T-cell (primary cell): Measurements from ENCODE around the gene GRID1. TPM values are rescaled to one million over a fixed set of nuclear protein-coding genes. Genes with fewer than 3 reads are reported as not detected.

Experiments
- ATAC-seq, 4 experiments: fragments of 200-7000 bp in 3 of 4; fragments of 150-1000 bp in 1 of 4; cut with Tn5 transposase; replicated peaks in 1 of 4; 1 replicate in 3 of 4; 2 replicates in 1 of 4; pipeline ENCODE4 v1.10.0; 2021; ENCODE audit warnings: moderate library complexity in 3 of 4, mild to moderate bottlenecking in 2 of 4, moderate number of reproducible peaks in 1 of 4
- CTCF ChIA-PET, 2 donors: fragments of 300-600 bp; sonication (Branson Sonifier 250); formaldehyde crosslinking; loops; one replicate each; lab custom pipeline; 2022; ENCODE audit warnings: antibody characterized with exemption in 2 of 2; lab: Charles Lee
- POLR2A ChIA-PET, 2 donors: fragments of 300-600 bp; sonication (Branson Sonifier 250); formaldehyde crosslinking; loops; one replicate each; lab custom pipeline; 2022; ENCODE audit warnings: antibody characterized with exemption in 2 of 2; lab: Charles Lee
- DNase-seq, 35 experiments: peaks; one replicate each; pipeline versions ENCODE4 v3.0.0 to v3.0.0-alpha.2; 2013 to 2023
- H3K27ac ChIP-seq: one replicate; pipeline ENCODE4 v1.5.1; 2013; ENCODE audit warnings: low read length
- H3K27me3 ChIP-seq, 2 experiments: replicated peaks in 1 of 2; 1 replicate in 1 of 2; 2 replicates in 1 of 2; pipeline versions ENCODE4 v1.6.1 to v1.7.0; 2013; ENCODE audit warnings: low read length in 1 of 2, mixed read lengths in 1 of 2; ENCODE audit not compliant: control insufficient read depth in 2 of 2, insufficient read depth in 2 of 2; ENCODE audit errors: extremely low read depth in 1 of 2
- H3K36me3 ChIP-seq, 2 donors: 1 replicate in 1 of 2; 2 replicates in 1 of 2; pipeline versions ENCODE4 v1.6.1 to v1.7.0; 2013; ENCODE audit warnings: low read length in 1 of 2; ENCODE audit not compliant: control insufficient read depth in 2 of 2, insufficient read depth in 1 of 2; ENCODE audit errors: extremely low read depth in 1 of 2
- H3K4me1 ChIP-seq, 2 experiments: 1 replicate in 1 of 2; 2 replicates in 1 of 2; pipeline versions ENCODE4 v1.6.1 to v1.7.0; 2013; ENCODE audit warnings: low read length in 2 of 2, mixed read lengths in 1 of 2; ENCODE audit not compliant: insufficient read depth in 2 of 2, control insufficient read depth in 1 of 2; ENCODE audit errors: extremely low read depth in 1 of 2
- H3K4me3 ChIP-seq, 2 donors: 1 replicate in 1 of 2; 2 replicates in 1 of 2; pipeline versions ENCODE4 v1.5.1 to v1.7.0; 2013; ENCODE audit warnings: mild to moderate bottlenecking in 2 of 2, low read length in 1 of 2, moderate library complexity in 1 of 2; ENCODE audit not compliant: control insufficient read depth in 1 of 2; ENCODE audit errors: extremely low read depth in 1 of 2
- H3K9me3 ChIP-seq: 2 replicates; pipeline ENCODE4 v1.7.0; 2013
- H3K27ac Mint-ChIP-seq, 2 donors: one replicate each; pipeline ENCODE4 v1.8.0; 2020 to 2021; ENCODE audit warnings: mild to moderate bottlenecking in 2 of 2, mixed read lengths in 2 of 2
- H3K27me3 Mint-ChIP-seq, 2 donors: one replicate each; pipeline ENCODE4 v1.8.0; 2021 to 2022; ENCODE audit warnings: mixed read lengths in 2 of 2
- H3K36me3 Mint-ChIP-seq: one replicate; pipeline ENCODE4 v1.8.0; 2021; ENCODE audit warnings: mixed read lengths
- H3K4me1 Mint-ChIP-seq, 3 donors: one replicate each; pipeline ENCODE4 v1.8.0; 2020 to 2022; ENCODE audit warnings: mixed read lengths in 3 of 3, mild to moderate bottlenecking in 1 of 3
- H3K4me3 Mint-ChIP-seq, 3 donors: one replicate each; pipeline ENCODE4 v1.8.0; 2020 to 2022; ENCODE audit warnings: mild to moderate bottlenecking in 3 of 3, mixed read lengths in 3 of 3, moderate library complexity in 3 of 3
- H3K9me3 Mint-ChIP-seq, 3 donors: one replicate each; pipeline ENCODE4 v1.8.0; 2020 to 2022; ENCODE audit warnings: mixed read lengths in 3 of 3
- WGBS: methylation state at CpG from one replicate; pipeline ENCODE4 v1.1.5; 2013; ENCODE audit warnings: missing lambda C conversion rate; ENCODE audit not compliant: insufficient coverage; 5-methylcytosine and 5-hydroxymethylcytosine counted together
- total RNA-seq, 35 experiments: library from RNA in 6 of 35; stranded (reverse) in 6 of 35; fragments of 120-200 nt in 1 of 35; gene quantifications; one replicate each; pipeline versions ENCODE4 v1.2.1 to v1.2.4 and lab custom pipeline; 2013 to 2026

Gene GRID1
- total RNA-seq, 5 donors from 2014 or later (not counting 1 experiment from before 2014, with no cell fraction given): 0.68 TPM; not detected in 4

DNA sequence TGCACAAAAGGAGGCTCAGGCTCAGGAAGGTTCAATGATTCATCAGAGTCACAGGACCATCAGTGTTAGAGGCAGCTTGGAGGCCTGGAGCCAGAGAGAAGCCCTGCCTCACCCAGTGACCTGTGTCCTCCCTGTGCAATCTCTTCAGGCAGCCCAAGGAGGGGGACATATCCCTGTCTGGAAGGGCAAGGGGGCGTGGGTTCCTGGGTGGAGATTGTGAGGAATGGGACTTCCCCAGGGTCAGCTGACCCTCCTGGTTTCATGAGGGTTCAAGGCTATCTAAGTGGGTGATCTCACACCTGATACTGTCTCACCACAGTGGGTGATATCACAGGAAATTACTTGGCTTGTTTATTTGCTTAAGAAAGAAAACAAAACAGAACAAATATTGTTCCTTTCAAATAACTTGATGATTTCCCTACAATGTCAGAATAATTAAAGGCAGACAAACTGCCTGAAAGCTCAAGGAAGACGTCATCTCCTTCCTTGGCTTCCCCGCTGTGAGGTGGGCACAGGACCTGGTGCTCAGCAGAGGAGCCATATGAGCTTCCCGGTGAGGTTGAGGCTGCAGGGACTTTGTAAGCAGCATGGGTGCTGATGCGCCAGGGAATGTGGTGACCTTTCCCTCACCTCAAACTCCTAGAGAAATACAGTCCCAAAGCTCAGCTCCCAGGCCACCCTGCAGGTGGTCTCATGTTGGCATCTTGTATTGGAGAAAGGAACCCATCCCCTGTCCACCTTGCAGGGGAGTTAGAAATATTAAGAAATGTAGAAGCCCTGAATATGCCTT is 763.2 kb downstream of the GRID1 start:
- H3K36me3 ChIP-seq: no peaks in the 10 kb centered on the region
- no peak overlapping the region for H3K27ac ChIP-seq
- H3K9me3 ChIP-seq: no peaks in the 10 kb centered on the region
- POLR2A ChIA-PET: interaction anchor here in 1 of 2 donors (0.6 kb wide), 1 partner anchor 14 kb away, joined by 4 read pairs; no protein-coding TSS in a partner anchor
- Mint-ChIP-seq H3K36me3 (no peaks in the 10 kb centered on the region), H3K4me1 (peaks cover 13 to 15% (median 14%) of the 10 kb centered on the region in 3 donors), H3K27me3 (no peaks in the 10 kb centered on the region), H3K4me3 (no peak overlapping the region), H3K27ac (no peak overlapping the region), H3K9me3 (peaks cover 0 to 4% (median 0%) of the 10 kb centered on the region in 3 donors)
- DNase-seq: peak in 2 of 35 experiments; percentile 2 to 42
- no peak overlapping the region for H3K4me3 ChIP-seq
- peaks cover 0 to 17% of the 10 kb centered on the region in 2 experiments for H3K4me1 ChIP-seq
- H3K27me3 ChIP-seq: peaks cover 0 to 20% of the 10 kb centered on the region in 2 experiments
- peak in 2 of 4 experiments; percentile 38 to 40 for ATAC-seq
- 68% methylated on average over 2 of the region's 5 CpGs for WGBS
- CTCF ChIA-PET: no interaction called here

- H3K27me3 ChIP-seq: peaks cover 0 to 20% of the 10 kb centered on the region in 2 experiments
- H3K4me3 ChIP-seq: no peak overlapping the region
- H3K4me1 ChIP-seq: peaks cover 0 to 17% of the 10 kb centered on the region in 2 experiments
- H3K9me3 ChIP-seq: no peaks in the 10 kb centered on the region
- Mint-ChIP-seq H3K36me3 (no peaks in the 10 kb centered on the region), H3K9me3 (peaks cover 0 to 4% (median 0%) of the 10 kb centered on the region in 3 donors), H3K4me3 (no peak overlapping the region), H3K27ac (no peak overlapping the region), H3K4me1 (peaks cover 11 to 15% (median 14%) of the 10 kb centered on the region in 3 donors), H3K27me3 (no peaks in the 10 kb centered on the region)
- DNase-seq (no peak), ATAC-seq (no peak)
- no peaks in the 10 kb centered on the region for H3K36me3 ChIP-seq
- WGBS: no CpG with 5 or more reads among the region's 1 CpG
- CTCF ChIA-PET: no interaction called here
- POLR2A ChIA-PET: no interaction called here
- H3K27ac ChIP-seq: no peak overlapping the region
Measured at GRCh38 chr10:85602713-85603112, 763.9 kb downstream of the GRID1 start.

DNA sequence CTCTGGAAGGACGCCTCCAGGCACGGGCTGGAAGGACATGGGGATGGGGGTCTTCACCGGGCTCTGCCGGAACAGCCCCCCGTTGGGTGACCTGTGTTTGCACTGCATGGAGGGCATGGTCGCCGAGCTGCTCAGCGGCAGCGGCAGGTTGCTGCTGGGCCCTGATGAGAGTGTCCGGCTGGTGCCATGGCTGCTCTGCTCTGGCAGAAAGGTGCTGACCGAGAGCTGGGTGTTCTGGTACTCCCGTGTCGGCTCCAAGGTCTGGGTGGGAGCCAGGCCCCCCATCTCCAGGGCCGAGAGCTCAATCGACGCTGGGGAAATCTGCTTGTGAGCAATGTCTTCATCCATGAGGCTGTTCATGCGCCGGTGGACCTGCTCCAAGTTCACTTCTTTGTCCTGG is 764.3 kb downstream of the GRID1 start:
- no peak overlapping the region for H3K27ac ChIP-seq
- peaks cover 0 to 20% of the 10 kb centered on the region in 2 experiments for H3K27me3 ChIP-seq
- Mint-ChIP-seq H3K4me1 (peaks cover 11 to 15% (median 14%) of the 10 kb centered on the region in 3 donors), H3K9me3 (peaks cover 0 to 1% (median 0%) of the 10 kb centered on the region in 3 donors), H3K27me3 (no peaks in the 10 kb centered on the region), H3K4me3 (no peak overlapping the region), H3K36me3 (no peaks in the 10 kb centered on the region), H3K27ac (no peak overlapping the region)
- H3K36me3 ChIP-seq: no peaks in the 10 kb centered on the region
- 95% methylated on average over 18 of the region's 18 CpGs for WGBS
- ChIA-PET CTCF (no interaction called here), POLR2A (no interaction called here)
- no peaks in the 10 kb centered on the region for H3K9me3 ChIP-seq
- ATAC-seq (no peak), DNase-seq (no peak)
- peaks cover 0 to 17% of the 10 kb centered on the region in 2 experiments for H3K4me1 ChIP-seq
- no peak overlapping the region for H3K4me3 ChIP-seq

GRCh38 chr10:85601526-85601925 is 765.1 kb downstream of the GRID1 start:
- H3K4me1 Mint-ChIP-seq: peaks cover 11 to 15% (median 14%) of the 10 kb centered on the region in 3 donors
- no peak overlapping the region for H3K4me3 Mint-ChIP-seq

DNA sequence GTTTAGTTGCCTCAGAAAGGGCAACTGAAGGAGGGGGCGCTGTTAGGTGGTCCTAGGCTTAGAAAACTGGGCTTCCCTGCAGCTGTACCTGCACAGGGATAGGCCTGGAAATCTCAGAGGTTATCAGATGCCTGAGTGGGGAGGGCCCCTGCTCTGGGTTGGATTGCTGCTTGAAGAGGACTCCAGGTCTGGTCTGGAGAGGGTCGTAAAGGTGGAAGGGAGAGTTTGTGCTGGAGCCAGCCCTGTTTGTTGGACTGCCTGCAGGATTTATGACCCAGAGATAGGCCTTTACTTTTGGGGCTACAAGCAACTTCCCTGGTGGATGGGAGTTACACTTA is 765.9 kb downstream of the GRID1 start:
- peaks cover 11 to 15% (median 14%) of the 10 kb centered on the region in 3 donors for H3K4me1 Mint-ChIP-seq
- H3K9me3 Mint-ChIP-seq: no peaks in the 10 kb centered on the region
- no peaks in the 10 kb centered on the region for H3K9me3 ChIP-seq
- no peaks in the 10 kb centered on the region for H3K36me3 Mint-ChIP-seq
- peaks cover 0 to 20% of the 10 kb centered on the region in 2 experiments for H3K27me3 ChIP-seq
- CTCF ChIA-PET: interaction anchor here in 1 of 2 donors (0.8 kb wide), 1 partner anchor 946 kb away, joined by 3 read pairs; no protein-coding TSS in a partner anchor
- peaks cover 0 to 17% of the 10 kb centered on the region in 2 experiments for H3K4me1 ChIP-seq
- H3K27ac Mint-ChIP-seq: no peak overlapping the region
- H3K4me3 Mint-ChIP-seq: no peak overlapping the region
- ATAC-seq: no peak
- 60% methylated on average over 1 of the region's 2 CpGs for WGBS
- no peaks in the 10 kb centered on the region for H3K27me3 Mint-ChIP-seq
- POLR2A ChIA-PET: interaction anchor here in 1 of 2 donors (0.6 kb wide), 1 partner anchor 13 kb away, joined by 3 read pairs; no protein-coding TSS in a partner anchor
- no peak overlapping the region for H3K4me3 ChIP-seq
- no peaks in the 10 kb centered on the region for H3K36me3 ChIP-seq
- no peak overlapping the region for H3K27ac ChIP-seq
- DNase-seq: no peak

More at GRCh38 chr10:85601526-85601925, 765.1 kb downstream of the GRID1 start:
- Histone ChIP-seq H3K27ac (no peak overlapping the region), H3K9me3 (no peaks in the 10 kb centered on the region), H3K4me1 (peaks cover 0 to 17% of the 10 kb centered on the region in 2 experiments), H3K27me3 (peaks cover 0 to 20% of the 10 kb centered on the region in 2 experiments), H3K36me3 (no peaks in the 10 kb centered on the region), H3K4me3 (no peak overlapping the region)
- Mint-ChIP-seq H3K36me3 (no peaks in the 10 kb centered on the region), H3K9me3 (no peaks in the 10 kb centered on the region), H3K27ac (no peak overlapping the region), H3K27me3 (no peaks in the 10 kb centered on the region)
- no peak for DNase-seq
- POLR2A ChIA-PET: interaction anchor here in 1 of 2 donors (0.6 kb wide), 1 partner anchor 14 kb away, joined by 3 read pairs; no protein-coding TSS in a partner anchor
- ATAC-seq: no peak
- CTCF ChIA-PET: no interaction called here
- 88% methylated on average over 7 of the region's 9 CpGs for WGBS

DNA sequence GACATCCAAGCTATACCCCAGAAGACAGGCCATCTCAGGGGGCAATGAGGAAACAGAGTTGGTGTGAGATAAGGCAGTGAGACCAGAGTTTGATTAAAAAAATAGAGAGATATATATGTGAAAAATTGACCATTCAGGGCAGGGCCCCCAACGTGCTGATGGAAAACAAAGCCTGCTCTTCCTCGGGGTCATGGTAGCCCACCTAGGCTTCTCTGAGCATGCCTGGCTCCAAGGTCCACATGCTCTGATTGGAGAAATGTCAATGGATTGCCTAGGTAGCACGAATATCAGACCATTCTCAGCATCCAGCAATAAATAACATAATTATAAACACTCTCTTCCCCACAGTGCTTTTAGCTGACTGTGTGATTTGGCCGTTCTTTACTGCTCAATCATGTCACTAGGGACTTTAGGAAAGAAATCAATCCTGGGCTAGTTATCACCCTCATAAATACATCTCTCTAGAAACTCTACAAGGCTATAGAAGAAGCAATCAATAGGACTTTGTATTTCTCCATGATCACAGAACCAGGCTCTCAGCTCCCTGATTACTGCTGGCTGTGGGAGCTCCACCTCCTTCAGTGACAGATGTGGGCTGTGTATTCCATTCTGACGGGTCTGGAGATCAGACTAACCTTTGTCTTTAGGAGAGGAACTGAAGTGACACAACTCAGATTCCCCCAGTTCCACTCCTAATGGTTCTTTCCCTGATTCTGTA is 766.4 kb downstream of the GRID1 start:
- 56% methylated on average over 2 of the region's 5 CpGs for WGBS
- H3K27me3 Mint-ChIP-seq: no peaks in the 10 kb centered on the region
- H3K9me3 ChIP-seq: no peaks in the 10 kb centered on the region
- H3K4me1 ChIP-seq: peaks cover 0 to 18% of the 10 kb centered on the region in 2 experiments
- H3K4me3 ChIP-seq: no peak overlapping the region
- no peaks in the 10 kb centered on the region for H3K36me3 Mint-ChIP-seq
- H3K27ac ChIP-seq: no peak overlapping the region
- no peak overlapping the region for H3K4me3 Mint-ChIP-seq
- DNase-seq (no peak), ATAC-seq (no peak)
- peaks cover 12 to 17% (median 17%) of the 10 kb centered on the region in 3 donors for H3K4me1 Mint-ChIP-seq
- H3K9me3 Mint-ChIP-seq: no peaks in the 10 kb centered on the region
- no peaks in the 10 kb centered on the region for H3K36me3 ChIP-seq
- H3K27me3 ChIP-seq: peaks cover 0 to 20% of the 10 kb centered on the region in 2 experiments
- ChIA-PET CTCF (interaction anchor here in 1 of 2 donors (0.8 kb wide), 1 partner anchor 947 kb away, joined by 3 read pairs; no protein-coding TSS in a partner anchor), POLR2A (no interaction called here)
- H3K27ac Mint-ChIP-seq: no peak overlapping the region
